ENCODE measurements around the gene ZNF275. TPM values are rescaled to one million over a fixed set of nuclear protein-coding genes. Genes with fewer than 3 reads are reported as not detected.

ZNF275 gene
- total and polyA plus RNA-seq, 2 donors (not counting 3 experiments of a cell fraction or from before 2014, with no cell fraction given), result 10.3 to 11.0 TPM

DNA sequence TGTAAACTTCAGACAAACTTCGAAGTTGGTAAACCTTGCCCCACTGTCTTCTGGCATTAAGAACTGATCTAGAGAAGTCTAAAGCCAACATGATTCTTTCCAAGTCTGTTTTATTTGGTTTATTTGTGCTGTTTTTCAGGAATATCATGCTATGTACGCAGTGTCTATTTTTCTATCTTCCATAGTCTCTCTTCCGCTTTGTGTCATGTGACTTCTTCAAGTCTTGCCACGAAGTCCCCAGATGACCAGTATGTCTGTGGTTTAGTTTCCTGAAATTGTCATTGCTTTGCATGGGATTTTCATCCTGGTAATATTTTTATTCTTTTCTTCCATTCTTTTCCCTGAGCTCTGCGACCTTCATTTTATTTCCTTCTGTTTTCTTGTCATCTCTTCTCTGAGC lies 52.1 kb downstream of the ZNF275 start:
- no peaks in the 10 kb centered on the region for H4K20me1 ChIP-seq (replicated peaks; ENCODE audit: control insufficient read depth, extremely low read depth, insufficient read depth, low read length)
- no peaks in the 10 kb centered on the region for H3K4me1 ChIP-seq (ENCODE audit: control insufficient read depth, extremely low read depth, insufficient read depth, low read length)
- ChIA-PET POLR2A (no interaction called here), CTCF (no interaction called here)
- intact Hi-C loops (cut with micrococcal nuclease) (no loop called here), dilution Hi-C loops (cut with MboI; ENCODE audit: extremely low pct_ligation_motif_present, low sequenced_read_pairs) (no loop called here)
- FAIRE-seq, result no peak
- no peaks in the 10 kb centered on the region for H3K9me1 ChIP-seq (replicated peaks; ENCODE audit: control insufficient read depth, extremely low read depth, insufficient read depth, low read length)
- no peaks in the 10 kb centered on the region for H3K9me3 ChIP-seq (replicated peaks; ENCODE audit: control insufficient read depth, insufficient read depth, low read length)
- DNase-seq (ENCODE audit: low read depth, low spot score), result no peak
- H3K36me3 ChIP-seq (ENCODE audit: control insufficient read depth in 2 of 2, extremely low read depth in 1 of 2, insufficient read depth in 2 of 2, low read length in 2 of 2), result no peaks in the 10 kb centered on the region
- no peak overlapping the region for H3K9ac ChIP-seq (replicated peaks; ENCODE audit: extremely low read depth, insufficient read depth, low read length)
- H3K27me3 ChIP-seq (ENCODE audit: control insufficient read depth in 2 of 2, insufficient read depth in 2 of 2, low read length in 2 of 2), result no peaks in the 10 kb centered on the region
- H3K4me3 ChIP-seq (replicated peaks in 1 of 3; ENCODE audit: insufficient read depth in 1 of 3, low read depth in 1 of 3, low read length in 3 of 3), result no peak overlapping the region
- H3K27ac ChIP-seq (ENCODE audit: insufficient read depth, low read depth, low read length), result no peak overlapping the region
- H3K79me2 ChIP-seq (ENCODE audit: control insufficient read depth, insufficient read depth, low read length), result no peaks in the 10 kb centered on the region
- BruUV-seq (replicated peaks), result no TSS peak
- TF ChIP-seq POLR2A (IDR thresholded peaks at IDR 0.05; ENCODE audit: low read depth, low read length), result no peak
- TF ChIP-seq MAX (IDR thresholded peaks at IDR 0.05; ENCODE audit: insufficient read depth, insufficient read length), result no peak
- no peak for TF ChIP-seq CTCF (IDR thresholded peaks at IDR 0.05; ENCODE audit: extremely low read depth in 1 of 2, insufficient read depth in 1 of 2, low read depth in 1 of 2, low read length in 2 of 2)
- no peak for TF ChIP-seq FOS (IDR thresholded peaks at IDR 0.05; ENCODE audit: borderline replicate concordance, insufficient read depth, low read length)
- TF ChIP-seq EZH2 (IDR thresholded peaks at IDR 0.05; ENCODE audit: borderline replicate concordance, low read depth, low read length, severe bottlenecking), result no peak
- no peak for TF ChIP-seq MYC (IDR thresholded peaks at IDR 0.05; ENCODE audit: low read depth, low read length)
- no peak for TF ChIP-seq GATA2 (IDR thresholded peaks at IDR 0.05; ENCODE audit: insufficient read depth, insufficient read length, low read depth, low read length)
- no peak for TF ChIP-seq JUN (IDR thresholded peaks at IDR 0.05; ENCODE audit: borderline replicate concordance, insufficient read depth, insufficient read length, low read depth)
- TF ChIP-seq POLR2AphosphoS5 (IDR thresholded peaks at IDR 0.05; ENCODE audit: insufficient read depth, low read depth, low read length), result no peak
- no peak overlapping the region for H2AFZ ChIP-seq (ENCODE audit: low read depth, low read length)
- H3K4me2 ChIP-seq (ENCODE audit: insufficient read depth, low read length), result no peak overlapping the region
